Activated CD4-positive, alpha-beta T cell treated with anti-CD3 and anti-CD28 coated beads for 1 hour (primary cell): ENCODE measurements around the gene FUT3.

Experiments used
- DNase-seq: peaks from one replicate; pipeline ENCODE4 v3.0.0-alpha.2; 2020

FUT3 gene

DNA sequence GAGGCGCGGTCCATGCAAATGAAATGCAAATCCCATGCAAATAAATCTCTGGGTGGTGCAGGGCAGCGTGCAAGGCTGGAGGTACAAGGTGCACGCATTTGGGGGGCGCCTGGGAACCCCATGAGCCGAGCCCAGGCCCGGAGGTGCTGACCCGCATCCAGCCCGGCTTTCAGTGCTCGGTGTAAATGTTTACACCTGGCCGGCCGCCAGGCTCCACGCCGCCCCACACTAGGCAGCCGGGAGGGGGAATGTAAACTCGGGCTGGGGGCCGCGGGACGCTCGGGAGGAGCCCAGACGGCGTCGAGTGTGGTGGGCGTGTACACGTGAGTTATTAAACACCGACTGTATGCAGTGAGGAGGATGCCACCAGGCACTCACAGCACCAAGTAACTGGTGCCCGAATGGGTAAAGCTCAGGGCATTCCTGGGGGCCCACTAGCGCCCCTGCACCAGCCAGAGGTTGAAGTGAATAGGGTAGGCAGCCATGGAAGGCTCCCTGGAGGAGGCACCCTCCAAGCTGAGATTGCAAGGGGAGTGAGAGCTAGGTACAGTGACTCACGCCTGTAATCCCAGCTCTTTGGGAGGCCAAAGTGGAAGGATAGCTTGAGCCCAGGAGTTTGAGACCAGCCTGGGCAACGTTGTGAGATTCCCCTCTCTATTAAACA lies 28.9 kb downstream of the FUT3 start:
- no peak for DNase-seq

DNA sequence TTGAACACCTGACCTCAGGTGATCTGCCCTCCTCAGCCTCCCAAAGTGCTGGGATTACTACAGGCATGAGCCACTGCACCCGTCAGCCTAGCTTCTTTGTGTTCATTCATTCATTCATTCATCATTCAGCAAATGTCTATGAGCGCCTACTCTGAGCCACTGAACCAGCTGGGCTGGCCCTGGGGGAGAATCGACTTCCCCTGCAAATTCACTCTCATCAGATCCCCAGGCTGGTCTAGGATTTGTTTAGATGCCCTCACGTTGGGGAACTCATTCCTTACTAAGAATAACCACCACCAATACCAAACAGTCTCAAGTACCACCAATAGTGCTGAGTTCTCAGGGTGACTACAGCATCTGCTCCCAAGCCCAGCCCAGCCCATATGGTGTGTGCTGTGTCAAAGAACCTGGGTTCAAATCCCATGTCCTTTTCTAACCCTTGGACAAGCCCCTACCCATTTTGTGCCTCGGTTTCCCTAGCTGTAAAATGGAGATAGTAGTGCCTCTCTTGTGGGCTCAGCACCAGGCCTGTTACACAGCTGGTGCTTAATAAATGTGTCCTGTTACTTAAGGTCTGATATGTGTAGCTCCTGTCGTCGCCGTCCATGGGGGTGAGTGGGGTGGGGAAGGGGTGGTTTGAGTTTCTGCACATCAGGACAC lies 29.6 kb downstream of the FUT3 start:
- DNase-seq, result no peak

DNA sequence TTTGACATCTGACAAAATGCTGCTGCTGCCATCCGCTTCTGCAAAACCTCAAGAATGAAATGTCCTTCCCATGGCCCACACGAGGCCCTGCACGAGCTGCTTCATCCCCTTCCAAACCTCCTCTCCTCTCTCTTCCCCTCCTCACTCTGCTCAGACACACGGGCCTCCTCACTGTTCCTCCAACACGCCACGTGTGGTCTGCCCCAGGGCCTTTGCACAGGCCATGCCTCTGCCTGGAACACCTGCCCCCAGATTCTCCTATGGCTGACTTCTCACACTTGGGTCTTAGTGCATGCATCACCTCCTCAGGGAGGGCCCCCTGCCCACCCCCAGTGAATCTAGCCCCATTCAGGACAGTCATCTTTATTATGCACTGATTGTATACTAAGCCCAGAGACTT lies 30.5 kb downstream of the FUT3 start:
- no peak for DNase-seq

DNA sequence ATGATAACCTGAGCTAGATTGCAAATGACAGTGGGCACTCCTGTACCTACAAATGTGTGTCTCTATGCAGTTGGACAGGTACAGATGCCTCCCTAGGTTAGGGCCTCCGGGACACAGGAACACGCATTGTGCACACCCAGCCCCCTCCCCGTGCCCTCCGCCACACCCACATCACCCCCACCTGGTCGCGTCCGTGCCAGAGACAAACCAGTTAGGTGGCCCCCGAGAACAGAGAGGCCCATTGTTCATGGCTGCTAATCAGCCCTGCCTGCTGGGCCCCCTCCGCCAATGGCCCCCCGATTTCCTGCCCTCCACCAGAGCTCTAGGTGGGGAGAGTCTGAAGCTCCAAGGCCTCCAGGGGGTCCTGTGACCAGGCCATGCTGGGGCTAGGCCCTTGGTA lies 32.7 kb downstream of the FUT3 start:
- DNase-seq, result no peak

DNA sequence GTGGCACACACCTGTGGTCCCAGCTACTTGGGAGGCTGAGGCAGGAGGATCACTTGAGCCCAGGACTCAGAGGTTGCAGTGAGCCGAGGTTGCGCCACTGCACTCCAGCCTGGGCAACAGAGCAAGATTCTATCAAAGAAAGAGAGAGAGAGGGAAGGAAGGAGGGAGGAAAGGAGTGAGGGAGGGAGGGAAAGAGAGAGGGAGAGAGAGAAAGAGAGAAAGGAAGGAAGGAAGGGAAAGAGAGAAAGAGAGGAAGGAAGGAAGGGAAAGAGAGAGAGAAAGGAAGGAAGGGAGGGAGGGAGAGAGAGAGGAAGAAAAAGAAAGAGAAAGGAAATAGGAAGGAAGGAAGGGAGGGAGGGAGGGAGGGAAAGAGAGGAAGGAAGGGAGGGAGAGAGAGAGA lies 34.0 kb downstream of the FUT3 start:
- DNase-seq, result no peak

DNA sequence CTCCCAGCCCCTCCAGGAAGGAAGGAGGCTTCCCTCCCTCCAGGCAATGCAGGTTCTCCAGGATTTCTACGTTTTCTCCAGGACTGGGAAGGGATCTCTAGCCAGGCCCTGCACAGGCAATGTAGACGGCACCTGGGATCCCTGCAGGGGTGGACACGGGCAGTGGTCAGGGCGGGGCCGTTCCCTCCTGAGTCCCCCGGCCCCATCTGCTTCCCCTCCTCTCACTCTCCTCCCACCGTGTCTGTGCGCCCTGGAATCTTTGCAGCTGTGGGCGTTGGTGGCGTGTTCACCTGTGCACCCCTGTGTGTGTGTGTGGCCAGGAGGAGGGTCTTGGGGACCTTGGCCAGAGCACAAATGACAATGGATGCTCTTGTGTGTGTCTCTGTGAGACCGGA lies 36.4 kb downstream of the FUT3 start:
- no peak for DNase-seq

DNA sequence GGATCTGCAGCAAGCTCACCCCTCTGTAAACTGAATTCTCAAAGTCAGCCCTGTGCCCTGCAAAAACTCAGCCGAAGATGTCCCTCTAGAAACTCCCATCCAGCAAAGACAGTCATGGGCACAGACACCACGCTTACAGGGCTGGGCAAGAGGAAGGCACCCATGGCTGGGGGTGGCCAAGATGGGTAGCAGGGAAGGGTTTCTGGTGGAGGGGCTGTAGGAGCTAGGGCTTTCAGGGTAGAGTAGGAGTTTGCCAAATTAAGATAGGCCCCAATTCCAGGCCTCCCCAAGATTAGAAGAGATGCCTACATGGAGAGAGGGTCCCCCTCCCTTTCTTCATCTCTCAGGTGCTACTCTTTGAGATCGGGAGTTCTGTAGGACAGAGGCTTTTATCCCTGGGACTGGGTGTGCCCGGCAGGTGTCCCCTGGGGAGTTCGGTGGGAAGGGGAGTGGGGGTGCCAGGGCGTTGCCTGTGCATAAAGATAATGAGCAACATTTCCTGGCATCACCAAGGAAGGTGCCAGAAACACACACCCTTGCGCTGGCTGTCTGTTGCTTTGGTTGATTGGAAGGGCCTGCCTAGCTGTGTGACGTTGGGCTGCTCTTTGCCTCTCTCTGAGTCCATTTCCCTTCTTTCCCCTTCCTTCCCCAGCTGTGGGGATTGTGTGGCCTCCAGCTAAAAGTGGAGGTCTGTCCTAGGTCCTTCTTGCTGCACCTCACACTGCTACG lies 37.0 kb downstream of the FUT3 start:
- DNase-seq, result no peak

DNA sequence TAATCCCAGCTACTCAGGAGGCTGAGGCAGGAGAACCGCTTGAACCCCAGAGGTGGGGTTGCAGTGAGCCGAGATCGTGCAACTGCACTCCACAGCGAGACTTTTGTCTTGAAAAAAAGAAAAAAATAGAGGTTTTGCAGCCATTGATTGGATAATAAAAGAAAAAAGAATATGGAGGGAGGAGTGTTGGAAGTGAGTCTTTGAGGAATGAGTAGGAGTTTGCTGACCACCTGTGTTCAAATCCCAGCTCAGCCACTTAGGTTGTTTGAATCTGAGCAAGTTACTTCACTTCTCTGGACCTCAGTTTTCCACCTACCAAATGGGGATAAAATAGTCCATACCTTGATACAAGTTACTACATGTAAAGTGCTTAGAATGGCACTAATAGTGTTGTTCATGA lies 40.1 kb downstream of the FUT3 start:
- no peak for DNase-seq

DNA sequence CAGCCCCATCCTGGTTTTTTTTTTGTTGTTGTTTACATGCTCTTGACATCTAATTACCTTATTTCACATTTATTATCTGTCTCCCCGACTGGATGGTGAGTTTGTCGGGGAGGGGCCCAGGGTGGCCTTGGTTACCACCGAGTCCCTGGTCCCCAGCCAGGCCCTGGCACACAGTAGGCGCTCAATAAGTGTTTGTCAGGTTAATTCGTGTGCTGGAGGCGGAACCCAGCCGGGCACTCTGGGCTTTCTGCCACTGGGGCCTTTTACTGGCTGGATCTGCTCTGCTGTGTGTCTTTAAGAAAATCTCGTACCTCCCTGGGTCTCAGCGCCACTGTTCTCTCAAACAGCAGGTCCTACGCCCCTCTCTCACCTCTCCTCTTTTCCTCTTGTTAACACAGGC lies 41.8 kb downstream of the FUT3 start:
- DNase-seq, result no peak

DNA sequence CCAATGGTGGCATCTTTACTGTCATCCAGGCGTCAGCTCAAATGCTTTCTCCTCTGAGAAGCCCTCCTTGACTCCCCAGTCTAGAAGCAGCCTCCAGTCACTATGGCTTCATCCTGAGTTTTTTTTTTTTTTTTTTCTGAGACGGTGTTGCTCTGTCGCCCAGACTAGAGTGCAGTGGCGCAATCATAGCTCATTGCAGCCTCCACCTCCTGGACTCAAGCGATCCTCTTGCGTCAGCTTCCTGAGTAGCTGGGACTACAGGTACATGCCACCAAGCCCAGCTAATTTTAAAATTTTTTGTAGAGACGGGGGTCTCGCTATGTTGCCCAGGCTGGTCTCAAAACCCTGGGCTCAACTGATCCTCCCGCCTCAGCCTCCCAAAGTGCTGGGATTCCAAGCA lies 42.2 kb downstream of the FUT3 start:
- DNase-seq, result no peak

DNA sequence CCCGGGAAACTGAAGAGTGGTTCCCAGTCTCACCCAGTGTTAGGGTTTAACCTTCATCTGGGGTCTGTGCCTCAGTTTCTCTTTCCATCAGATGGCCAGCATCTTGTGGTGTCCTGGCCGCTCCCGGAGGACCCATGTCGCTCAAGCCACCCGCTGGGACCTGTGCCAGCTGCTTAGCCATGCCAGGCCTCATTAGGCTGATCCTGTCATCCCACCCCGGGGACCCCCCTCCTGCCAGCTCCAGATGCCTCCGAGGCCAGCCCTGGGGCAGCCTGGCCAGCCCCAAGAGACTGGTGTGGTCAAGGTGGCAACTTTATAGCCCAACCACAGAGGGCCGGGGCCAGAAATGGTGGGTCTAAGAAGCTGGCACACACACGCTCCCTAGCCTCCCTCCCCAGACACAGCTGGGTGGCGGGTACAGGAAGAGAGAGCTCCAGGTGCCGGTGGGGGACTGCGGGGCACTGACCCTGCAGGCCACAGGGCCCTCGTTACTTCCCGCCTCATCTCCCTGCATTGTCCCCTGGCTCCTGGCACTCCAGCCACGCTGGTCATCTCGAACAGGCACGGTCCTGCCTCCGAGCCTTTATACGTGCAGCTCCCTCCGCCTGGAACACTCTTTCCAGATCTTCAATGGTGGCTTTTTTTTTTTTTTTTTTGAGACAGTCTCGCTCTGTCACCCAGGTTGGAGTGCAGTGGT lies 43.0 kb downstream of the FUT3 start:
- no peak for DNase-seq

DNA sequence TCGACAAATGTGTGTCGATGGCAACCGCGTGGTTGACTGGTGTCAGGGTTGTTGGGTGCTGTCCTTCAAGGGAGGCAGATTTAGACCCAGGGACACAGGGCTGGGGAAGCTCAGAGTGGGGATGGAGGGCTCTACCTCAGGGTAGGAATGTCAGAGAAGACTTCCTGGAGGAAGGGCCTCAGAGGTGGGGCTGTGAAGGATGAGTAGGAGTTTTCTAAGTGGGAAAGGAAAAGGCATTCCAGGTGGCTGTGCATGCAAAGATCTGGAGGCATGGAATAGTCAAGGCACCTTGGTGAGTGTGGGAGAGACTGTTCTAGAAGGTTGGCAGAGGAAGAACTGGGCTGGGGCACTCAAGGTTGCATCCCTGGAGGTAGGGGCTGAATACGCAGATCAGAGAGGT lies 44.3 kb downstream of the FUT3 start:
- no peak for DNase-seq

DNA sequence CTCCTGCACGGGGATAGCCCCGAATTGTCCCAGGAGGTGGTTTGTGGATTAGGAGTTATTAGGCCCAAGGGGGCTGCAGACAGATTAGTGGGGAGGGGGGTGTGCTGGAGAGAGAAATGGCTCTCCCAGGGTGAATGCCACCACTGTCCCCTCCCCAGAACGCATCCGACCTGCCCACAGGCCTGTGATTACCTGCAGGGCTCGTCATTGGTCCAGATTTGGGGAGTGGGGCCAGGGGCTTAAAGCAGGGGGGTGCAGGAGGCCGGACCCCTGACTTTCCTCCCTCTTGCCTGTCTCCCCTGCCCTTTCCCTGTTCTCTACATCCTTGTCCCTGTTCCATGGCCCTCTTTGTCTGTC lies 45.1 kb downstream of the FUT3 start:
- DNase-seq, result no peak

DNA sequence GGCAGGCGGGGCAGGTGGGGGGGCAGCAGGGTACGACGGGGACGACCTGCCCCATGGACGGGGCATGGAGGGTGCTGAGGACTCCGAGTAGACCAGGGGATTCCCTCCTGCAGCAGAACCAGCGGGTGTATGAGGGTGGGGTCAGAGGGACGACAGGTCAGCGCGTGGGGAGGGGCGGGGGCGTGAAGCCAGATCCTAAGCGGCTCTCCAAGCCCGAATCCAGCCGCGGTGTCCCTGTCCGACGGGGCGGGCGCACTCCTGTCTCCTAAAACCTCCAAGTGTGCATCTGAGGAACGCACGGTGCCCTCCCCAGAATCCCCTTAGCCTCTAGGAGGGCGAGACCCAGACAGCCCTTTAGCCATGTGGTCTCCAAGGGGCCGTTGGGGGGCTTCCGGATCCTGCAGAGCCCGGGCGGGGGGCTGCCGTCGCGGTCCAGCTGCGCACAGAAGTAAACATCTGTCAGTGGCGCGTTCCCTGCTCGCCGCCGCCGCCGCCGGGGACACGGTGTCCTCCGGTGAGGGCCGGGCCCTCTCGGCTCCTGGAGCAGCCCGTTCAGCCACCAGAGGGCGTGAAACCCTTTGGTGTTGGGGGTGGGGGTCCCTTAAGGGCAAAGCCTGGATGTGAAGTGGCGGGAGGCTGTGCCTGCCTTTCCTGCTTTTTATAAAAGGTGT lies 45.7 kb downstream of the FUT3 start:
- DNase-seq, result peak; percentile 51

DNA sequence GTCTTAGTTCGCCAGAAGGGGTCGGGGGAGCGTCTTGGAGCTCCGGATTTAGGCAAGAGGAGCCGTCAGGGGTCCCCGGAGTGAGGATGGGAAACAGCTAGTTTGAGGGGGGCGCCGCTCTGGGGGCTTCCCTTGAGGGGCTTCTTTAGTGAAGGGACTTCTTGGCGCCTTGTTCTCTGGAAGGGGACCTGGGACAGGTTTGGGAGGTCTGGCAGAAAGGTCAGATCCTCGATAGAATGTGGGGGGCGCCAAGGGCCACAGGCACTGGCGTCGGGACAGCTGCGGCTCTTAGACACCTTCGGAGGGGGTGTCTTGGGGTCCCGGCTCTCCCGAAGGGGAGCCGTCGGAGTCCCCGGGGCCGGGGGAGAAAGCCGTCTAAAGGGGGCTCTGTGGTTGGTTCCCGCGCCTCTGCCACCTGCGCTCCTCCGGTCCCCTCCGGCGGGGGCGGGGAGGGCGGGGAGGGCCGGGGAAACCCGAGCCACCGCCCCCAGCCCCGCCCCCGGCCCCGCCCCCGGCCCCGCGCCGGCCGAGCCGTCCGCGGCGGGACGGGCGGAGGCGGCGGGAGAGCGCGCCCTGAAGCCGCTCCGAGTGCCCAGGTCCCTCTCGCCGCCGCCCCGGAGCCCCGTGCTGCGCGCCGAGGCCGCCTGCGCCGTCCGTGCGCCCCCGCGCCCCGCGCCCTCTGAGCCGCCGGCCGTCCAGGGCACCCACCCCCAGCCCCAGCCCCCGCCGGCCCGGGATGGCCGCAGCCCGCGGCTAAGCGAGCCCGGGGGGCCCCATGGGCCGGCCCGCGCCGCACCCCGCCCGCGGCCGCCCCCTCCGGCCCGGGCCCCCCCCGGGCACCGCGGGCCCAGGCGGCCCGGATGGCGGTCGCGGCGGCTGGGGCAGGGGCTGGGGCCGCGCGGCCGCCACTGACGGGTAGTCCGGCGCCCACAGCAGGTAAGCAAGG lies 46.5 kb downstream of the FUT3 start, which contains the start of gene NRTN:
Gene NRTN (plus strand): TSS at position 552 of the 946 bp plus-strand sequence. CDS start 19,099 bp downstream, outside the sequence.
- peak; percentile 44 for DNase-seq

DNA sequence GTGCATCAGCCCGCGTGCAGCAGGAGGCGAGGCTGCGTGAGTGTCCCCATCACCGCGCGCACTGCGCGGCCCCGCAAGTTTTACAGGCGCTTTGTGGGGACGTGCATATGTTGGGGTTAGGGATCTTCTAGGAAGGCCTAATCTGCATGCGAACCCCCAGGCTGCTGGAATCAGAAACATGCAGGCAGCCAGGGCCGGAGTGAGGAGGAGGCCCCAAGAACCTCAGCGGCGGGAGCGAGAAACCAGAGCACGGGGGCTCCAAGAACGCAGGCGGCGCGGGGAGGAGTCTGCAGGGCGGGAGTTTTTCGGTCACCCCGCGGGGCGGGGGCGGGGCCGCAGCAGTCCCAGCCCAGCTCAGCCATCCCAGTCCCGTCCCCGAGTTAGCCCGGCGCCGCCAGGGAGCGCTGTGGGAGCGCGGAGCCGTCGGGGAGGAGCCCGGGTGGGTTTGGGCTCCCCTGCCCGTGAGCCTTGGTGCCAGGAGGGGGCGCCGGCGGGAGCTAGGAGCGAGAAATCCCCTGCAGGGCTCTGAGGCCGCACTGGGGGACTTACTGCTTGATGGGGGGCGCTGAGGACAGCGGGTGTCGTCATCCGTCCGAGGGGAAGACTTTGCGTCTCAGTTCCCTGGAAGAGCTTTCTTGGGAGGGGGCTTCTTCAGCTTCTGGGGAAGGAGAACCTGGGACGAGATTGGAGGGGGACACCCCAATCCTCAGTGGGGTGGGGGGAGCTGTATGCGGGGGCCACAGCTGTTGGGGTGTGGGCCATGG lies 47.3 kb downstream of the FUT3 start:
- peak; percentile 85 for DNase-seq

DNA sequence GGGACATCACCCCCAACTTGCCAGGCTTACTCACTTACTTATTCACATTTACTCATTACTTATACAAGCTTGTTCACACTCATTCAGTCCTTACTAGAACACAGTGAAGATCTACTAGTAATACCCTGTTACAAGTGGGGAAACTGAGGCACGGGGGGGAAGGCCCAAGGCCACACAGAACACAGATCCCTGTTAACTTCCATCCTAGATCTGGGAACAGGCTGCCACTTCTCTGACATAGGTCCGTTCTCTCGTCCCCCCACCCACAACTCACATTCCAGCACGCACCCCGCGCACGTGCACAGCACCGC lies 47.9 kb downstream of the FUT3 start:
- DNase-seq, result no peak

DNA sequence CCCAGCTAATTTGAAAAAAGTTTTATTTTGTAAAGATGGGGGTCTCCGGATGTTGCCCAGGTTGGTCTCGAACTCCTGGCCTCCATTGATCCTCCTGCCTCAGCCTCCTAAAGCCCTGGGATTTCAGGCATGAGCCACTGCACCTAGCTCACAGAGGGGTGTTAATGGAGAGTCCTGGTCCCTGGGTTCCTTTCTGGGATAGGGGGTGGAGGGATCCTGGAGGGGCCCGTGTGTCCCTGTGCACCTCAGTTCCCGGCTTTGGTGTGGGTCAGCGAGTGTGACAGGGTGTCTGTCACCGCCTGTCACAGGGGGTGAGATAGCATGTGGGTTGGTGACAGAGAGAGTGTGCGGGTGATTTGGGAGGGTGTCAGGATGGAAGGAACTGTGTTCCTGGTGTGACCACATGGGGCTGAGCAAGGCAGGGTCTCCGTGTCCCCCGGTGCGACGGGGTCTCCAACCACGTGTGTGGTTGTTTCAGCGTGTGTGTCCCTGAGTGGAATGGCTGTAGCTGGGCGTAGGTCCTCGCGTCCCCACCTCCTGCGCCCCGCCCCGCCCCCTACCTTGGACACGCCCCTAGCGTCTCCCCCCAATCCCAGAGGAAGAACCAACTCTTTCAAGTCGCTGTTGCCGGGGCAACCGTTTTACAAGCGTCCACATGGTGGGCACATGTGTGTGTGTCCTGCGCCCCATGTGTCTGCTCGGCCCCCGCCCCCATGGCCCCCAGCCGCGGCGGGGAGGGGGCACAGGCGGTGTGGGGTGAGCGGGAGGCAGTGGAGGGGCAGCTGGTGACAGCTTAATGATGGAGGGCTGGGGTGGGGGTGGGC lies 49.2 kb downstream of the FUT3 start:
- DNase-seq, result no peak

DNA sequence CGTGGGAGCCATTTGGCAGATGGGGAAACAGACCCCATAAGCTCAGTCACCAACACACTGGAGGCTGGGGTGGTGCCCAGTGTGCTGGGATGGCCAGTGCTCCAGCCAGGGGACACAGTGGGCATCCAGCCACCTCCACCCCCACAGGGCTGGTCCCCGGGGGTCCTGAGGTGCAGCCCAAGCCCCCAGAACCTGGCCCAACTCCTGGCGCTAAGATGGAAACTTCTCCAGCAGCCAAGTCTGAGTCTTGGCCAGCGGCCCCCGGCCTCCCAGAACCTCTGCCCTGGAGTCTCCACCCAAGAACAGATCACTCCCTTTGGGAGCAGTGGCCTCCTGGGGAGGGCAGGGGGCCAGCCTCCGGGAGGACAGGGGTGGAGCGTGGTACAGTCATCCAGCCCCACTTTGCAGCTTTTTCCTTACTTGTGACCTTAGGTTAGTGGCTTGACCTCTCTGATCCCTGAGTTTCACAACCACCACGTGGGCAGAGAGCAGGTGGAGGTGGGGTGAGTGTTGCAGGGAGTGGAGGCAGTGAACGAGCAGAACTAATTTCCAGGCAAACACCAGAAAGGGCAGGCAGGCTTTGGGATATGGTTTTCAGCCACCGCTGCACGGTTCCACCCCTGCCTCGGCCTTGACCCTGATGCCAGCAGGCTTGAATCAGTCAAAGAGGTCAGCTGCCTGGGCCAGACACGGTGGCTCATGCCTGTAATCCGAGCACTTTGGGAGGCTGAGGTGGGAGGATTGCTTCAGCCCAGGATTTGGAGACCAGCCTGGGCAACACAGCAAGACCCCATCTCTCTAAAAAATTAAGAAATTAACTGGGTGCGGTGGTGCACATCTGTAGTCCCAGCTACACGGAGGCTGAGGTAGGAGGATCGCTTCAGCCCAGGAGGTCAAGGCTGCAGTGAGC lies 50.6 kb downstream of the FUT3 start:
- DNase-seq, result no peak
